K562 (cell line): ENCODE data around the gene MAN2A1. TPM values are rescaled to one million over a fixed set of nuclear protein-coding genes. Genes with fewer than 3 reads are reported as not detected.

Source experiments
- ATF1 ChIP-seq, 2 experiments: fragments of 450-650 bp in 1 of 2; IDR thresholded peaks; 2 replicates each; pipeline ENCODE4 v1.6.1; 2016; ENCODE audit warnings: missing compliant biosample characterization in 1 of 2, missing genetic modification characterization in 1 of 2
- HDAC8 ChIP-seq: fragments of 450-650 bp; IDR thresholded peaks from 2 replicates; pipeline ENCODE4 v1.6.1; 2016; ENCODE audit warnings: mild to moderate bottlenecking, missing genetic modification characterization, moderate library complexity, missing compliant biosample characterization
- KDM1A ChIP-seq, 2 experiments: fragments of 450-650 bp; IDR thresholded peaks; 2 replicates each; pipeline ENCODE4 v1.6.1; 2016; ENCODE audit warnings: mild to moderate bottlenecking in 2 of 2
- POLR2H ChIP-seq: IDR thresholded peaks from 2 replicates; pipeline ENCODE4 v1.6.1; 2016; ENCODE audit warnings: missing genetic modification characterization, low read depth, mild to moderate bottlenecking, control low read depth, missing compliant biosample characterization, moderate library complexity
- SRSF1 ChIP-seq: fragments of 200-400 bp; formaldehyde crosslinking; IDR thresholded peaks from 2 replicates; pipeline ENCODE4 v1.6.1; 2017; ENCODE audit warnings: mild to moderate bottlenecking, low read depth, low read length, moderate library complexity
- VEZF1 ChIP-seq: fragments of 200-800 bp; sonication (Bioruptor generic); IDR thresholded peaks from 2 replicates; pipeline ENCODE4 v1.6.1; 2017; ENCODE audit warnings: missing genetic modification characterization, missing compliant biosample characterization
- ZNF77 ChIP-seq: fragments of 250-450 bp; sonication (Bioruptor Pico); IDR thresholded peaks from 2 replicates; pipeline ENCODE4 v1.5.0; 2020
- ZNF79 ChIP-seq: fragments of 250-450 bp; sonication (Bioruptor Pico); IDR thresholded peaks from 2 replicates; pipeline ENCODE4 v1.4.0; 2020; ENCODE audit warnings: low read depth, mild to moderate bottlenecking, moderate library complexity
- polyA plus RNA-seq, 8 experiments: library from polyadenylated mRNA; depleted of rRNA in 4 of 8; stranded (reverse) in 5 of 8; unstranded in 3 of 8; fragments of >200 nt; fragmentation: Nextera tagmentation in 2 of 8; fragmentation: Illumina TruSeq in 1 of 8; extraction: Ambion mirVana in 2 of 8; extraction: Trizol in 1 of 8; gene quantifications; 2 replicates each; pipeline versions ENCODE4 v1.2.1 to v1.2.3, GENCODE V29; 2011 to 2014; ENCODE audit warnings: inconsistent platforms in 1 of 8, missing spikeins in 1 of 8
- total RNA-seq, 7 experiments: library from RNA; depleted of rRNA in 6 of 7; stranded (reverse); fragments of >200 nt in 6 of 7; fragmentation: Illumina TruSeq in 2 of 7; extraction: Trizol in 2 of 7; gene quantifications; 2 replicates each; pipeline versions ENCODE4 v1.2.1 to v1.2.3, GENCODE V29; 2011 to 2021; ENCODE audit warnings: low replicate concordance in 1 of 7
- TF ChIP-seq, protein P1 (sequence below), 2 experiments: fragments of 200-800 bp in 1 of 2; sonication (Bioruptor generic) in 1 of 2; sonication (generic) in 1 of 2; formaldehyde crosslinking in 1 of 2; IDR thresholded peaks in 1 of 2; conservative IDR thresholded peaks in 1 of 2; 2 replicates each; pipeline versions ENCODE4 v1.5.0 to v1.6.1; 2016 to 2020; ENCODE audit warnings: missing compliant biosample characterization in 1 of 2, missing genetic modification characterization in 1 of 2, missing genetic modification reagents in 1 of 2
- TF ChIP-seq, protein P2 (sequence below): fragments of 450-650 bp; IDR thresholded peaks from 2 replicates; pipeline ENCODE4 v1.6.1; 2016; ENCODE audit warnings: low read depth
- TF ChIP-seq, protein P3 (sequence below): sonication (generic); formaldehyde crosslinking; IDR thresholded peaks from 2 replicates; pipeline ENCODE4 v1.8.0; 2022; ENCODE audit warnings: missing genetic modification reagents, mild to moderate bottlenecking, moderate library complexity, borderline replicate concordance

Gene MAN2A1
- total and polyA plus RNA-seq, 9 of the 15 experiments (the other 6 are each of a cell fraction or from before 2014, with no cell fraction given) = 5.2 to 32.0 (median 19.8) TPM

DNA sequence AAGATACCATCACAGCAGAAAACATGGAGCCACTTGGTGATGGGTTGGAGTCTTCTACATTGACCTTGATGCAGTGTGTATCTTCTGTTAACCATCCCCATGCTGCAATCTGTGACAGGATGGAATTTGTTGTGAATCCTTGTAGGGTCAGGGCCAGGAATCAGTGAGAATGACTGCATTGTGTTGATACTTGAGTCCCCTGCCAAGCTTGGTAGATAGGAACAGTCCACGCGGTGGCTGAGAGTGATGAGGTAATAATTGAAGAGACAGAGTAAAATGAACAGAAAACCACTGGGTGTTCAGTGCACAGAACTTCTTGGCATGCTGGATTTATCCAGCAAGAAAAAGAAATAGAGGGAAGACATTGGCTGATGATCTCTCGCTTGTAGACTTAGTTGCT lies 217.5 kb downstream of the MAN2A1 start (continued):
- TF ChIP-seq, protein P1, sequence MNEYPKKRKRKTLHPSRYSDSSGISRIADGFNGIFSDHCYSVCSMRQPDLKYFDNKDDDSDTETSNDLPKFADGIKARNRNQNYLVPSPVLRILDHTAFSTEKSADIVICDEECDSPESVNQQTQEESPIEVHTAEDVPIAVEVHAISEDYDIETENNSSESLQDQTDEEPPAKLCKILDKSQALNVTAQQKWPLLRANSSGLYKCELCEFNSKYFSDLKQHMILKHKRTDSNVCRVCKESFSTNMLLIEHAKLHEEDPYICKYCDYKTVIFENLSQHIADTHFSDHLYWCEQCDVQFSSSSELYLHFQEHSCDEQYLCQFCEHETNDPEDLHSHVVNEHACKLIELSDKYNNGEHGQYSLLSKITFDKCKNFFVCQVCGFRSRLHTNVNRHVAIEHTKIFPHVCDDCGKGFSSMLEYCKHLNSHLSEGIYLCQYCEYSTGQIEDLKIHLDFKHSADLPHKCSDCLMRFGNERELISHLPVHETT (CRISPR knock-in tag; conservative IDR thresholded peaks at IDR 0.05 in 1 of 2, IDR thresholded peaks at IDR 0.05 in 1 of 2) = no peak
- no peak for TF ChIP-seq ZNF77 (CRISPR knock-in tag)
- TF ChIP-seq HDAC8 (tag) = no peak
- TF ChIP-seq VEZF1 (CRISPR knock-in tag) = no peak
- TF ChIP-seq ZNF79 = no peak
- TF ChIP-seq POLR2H (tag) = no peak
- no peak for TF ChIP-seq KDM1A (IDR thresholded peaks at IDR 0.05)
- no peak for TF ChIP-seq ATF1 (CRISPR knock-in tag; IDR thresholded peaks at IDR 0.05)
- no peak for TF ChIP-seq ATF1 (tag; IDR thresholded peaks at IDR 0.05)
- TF ChIP-seq, protein P2, sequence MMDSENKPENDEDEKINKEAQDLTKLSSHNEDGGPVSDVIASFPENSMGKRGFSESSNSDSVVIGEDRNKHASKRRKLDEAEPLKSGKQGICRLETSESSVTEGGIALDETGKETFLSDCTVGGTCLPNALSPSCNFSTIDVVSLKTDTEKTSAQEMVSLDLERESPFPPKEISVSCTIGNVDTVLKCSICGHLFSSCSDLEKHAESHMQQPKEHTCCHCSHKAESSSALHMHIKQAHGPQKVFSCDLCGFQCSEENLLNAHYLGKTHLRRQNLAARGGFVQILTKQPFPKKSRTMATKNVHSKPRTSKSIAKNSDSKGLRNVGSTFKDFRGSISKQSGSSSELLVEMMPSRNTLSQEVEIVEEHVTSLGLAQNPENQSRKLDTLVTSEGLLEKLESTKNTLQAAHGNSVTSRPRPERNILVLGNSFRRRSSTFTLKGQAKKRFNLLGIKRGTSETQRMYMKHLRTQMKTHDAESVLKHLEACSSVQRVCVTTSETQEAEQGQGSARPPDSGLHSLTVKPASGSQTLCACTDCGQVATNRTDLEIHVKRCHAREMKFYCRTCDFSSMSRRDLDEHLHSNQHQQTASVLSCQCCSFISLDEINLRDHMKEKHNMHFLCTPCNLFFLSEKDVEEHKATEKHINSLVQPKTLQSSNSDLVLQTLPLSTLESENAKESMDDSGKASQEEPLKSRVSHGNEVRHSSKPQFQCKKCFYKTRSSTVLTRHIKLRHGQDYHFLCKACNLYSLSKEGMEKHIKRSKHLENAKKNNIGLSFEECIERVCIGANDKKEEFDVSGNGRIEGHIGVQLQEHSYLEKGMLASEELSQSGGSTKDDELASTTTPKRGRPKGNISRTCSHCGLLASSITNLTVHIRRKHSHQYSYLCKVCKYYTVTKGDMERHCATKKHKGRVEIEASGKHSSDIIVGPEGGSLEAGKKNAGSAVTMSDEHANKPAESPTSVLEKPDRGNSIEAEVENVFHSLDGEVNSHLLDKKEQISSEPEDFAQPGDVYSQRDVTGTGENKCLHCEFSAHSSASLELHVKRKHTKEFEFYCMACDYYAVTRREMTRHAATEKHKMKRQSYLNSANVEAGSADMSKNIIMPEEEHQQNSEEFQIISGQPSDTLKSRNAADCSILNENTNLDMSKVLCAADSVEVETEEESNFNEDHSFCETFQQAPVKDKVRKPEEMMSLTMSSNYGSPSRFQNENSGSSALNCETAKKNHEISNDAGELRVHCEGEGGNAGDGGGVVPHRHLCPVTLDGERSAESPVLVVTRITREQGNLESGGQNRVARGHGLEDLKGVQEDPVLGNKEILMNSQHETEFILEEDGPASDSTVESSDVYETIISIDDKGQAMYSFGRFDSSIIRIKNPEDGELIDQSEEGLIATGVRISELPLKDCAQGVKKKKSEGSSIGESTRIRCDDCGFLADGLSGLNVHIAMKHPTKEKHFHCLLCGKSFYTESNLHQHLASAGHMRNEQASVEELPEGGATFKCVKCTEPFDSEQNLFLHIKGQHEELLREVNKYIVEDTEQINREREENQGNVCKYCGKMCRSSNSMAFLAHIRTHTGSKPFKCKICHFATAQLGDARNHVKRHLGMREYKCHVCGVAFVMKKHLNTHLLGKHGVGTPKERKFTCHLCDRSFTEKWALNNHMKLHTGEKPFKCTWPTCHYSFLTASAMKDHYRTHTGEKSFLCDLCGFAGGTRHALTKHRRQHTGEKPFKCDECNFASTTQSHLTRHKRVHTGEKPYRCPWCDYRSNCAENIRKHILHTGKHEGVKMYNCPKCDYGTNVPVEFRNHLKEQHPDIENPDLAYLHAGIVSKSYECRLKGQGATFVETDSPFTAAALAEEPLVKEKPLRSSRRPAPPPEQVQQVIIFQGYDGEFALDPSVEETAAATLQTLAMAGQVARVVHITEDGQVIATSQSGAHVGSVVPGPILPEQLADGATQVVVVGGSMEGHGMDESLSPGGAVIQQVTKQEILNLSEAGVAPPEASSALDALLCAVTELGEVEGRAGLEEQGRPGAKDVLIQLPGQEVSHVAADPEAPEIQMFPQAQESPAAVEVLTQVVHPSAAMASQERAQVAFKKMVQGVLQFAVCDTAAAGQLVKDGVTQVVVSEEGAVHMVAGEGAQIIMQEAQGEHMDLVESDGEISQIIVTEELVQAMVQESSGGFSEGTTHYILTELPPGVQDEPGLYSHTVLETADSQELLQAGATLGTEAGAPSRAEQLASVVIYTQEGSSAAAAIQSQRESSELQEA = no peak
- TF ChIP-seq SRSF1 = no peak
- TF ChIP-seq, protein P3, sequence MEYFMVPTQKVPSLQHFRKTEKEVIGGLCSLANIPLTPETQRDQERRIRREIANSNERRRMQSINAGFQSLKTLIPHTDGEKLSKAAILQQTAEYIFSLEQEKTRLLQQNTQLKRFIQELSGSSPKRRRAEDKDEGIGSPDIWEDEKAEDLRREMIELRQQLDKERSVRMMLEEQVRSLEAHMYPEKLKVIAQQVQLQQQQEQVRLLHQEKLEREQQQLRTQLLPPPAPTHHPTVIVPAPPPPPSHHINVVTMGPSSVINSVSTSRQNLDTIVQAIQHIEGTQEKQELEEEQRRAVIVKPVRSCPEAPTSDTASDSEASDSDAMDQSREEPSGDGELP (CRISPR knock-in tag) = no peak
